HG03575 (cell line): ENCODE measurements around the gene FBXO48.
"Not testable (repeated sequence)": the region's sequence is repeated elsewhere in the genome, so short reads cannot be mapped to it uniquely, and the experiment has no call there.

Experiments used
- ATAC-seq: cut with Tn5 transposase; IDR thresholded peaks from one replicate; pipeline ENCODE4 v1.9.1; 2021; ENCODE audit not compliant: unreplicated experiment, insufficient number of reproducible peaks, low FRiP score; ENCODE audit errors: extremely low read depth

The FBXO48 gene

DNA sequence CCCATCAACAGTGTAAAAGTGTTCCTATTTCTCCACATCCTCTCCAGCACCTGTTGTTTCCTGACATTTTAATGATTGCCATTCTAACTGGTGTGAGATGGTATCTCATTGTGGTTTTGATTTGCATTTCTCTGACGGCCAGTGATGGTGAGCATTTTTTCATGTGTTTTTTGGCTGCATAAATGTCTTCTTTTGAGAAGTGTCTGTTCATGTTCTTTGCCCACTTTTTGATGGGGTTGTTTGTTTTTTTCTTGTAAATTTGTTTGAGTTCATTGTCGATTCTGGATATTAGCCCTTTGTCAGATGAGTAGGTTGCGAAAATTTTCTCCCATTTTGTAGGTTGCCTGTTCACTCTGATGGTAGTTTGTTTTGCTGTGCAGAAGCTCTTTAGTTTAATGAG, 20.7 kb downstream of the FBXO48 start:
- not testable (repeated sequence) for ATAC-seq

DNA sequence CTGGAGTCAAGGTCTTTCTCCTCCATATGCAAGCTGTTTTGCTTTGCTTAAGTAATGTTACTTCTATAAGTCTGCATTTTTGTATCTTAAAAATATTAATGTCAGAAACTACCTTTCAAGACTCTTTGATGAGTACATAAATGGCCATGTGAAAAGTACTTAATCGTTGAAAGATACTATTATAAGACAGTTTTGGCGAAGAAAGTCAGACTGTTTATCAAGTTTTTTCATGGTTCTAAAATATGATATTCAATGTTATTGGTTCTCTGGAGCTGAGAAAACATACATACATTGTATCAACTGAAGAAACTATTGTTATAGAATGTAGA, 25.1 kb downstream of the FBXO48 start:
- ATAC-seq = no peak

GRCh38 chr2:68441179-68441993, 25.7 kb downstream of the FBXO48 start:
- ATAC-seq = peak; percentile 94

DNA sequence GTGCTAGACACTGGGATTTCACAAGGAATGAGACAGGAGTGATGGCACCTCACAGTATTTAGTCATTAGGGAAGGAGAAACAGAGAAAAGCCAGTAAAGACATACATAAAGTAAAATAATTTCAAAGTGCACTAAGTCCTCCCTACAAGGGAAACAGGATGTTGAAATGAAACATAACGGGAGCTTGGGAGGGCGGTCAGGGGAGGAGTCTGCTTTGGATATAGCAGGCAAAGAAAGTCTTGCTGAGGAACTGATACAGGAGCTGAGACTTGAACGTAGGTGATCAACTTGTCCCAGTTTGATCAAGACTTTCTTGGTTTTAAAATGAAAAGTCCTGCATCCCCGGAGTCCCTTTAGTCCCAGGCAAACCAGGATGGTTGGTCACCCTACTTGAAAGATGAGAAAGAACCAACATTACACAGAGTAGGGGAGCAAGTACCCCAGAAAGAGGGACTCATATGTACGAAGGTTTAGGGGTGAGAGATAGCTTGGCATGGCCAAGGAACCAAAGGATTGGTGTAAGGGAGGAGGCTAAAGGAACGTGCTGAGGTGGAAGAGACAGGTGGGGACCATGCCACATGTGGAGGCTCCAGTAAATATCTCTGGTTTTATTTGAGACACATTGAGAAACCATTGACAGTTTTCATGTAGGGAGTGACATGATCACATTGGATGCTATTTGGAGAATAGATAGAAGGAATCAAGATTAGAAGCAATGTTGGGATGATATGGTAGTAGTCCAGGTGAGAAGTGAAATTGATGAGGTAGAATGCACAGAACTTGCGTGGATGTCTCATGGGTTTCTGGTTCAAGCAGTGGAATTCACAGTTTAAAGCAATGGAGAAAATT, 28.4 kb downstream of the FBXO48 start:
- no peak for ATAC-seq

GRCh38 chr2:68436270-68436669, 30.8 kb downstream of the FBXO48 start:
- no peak for ATAC-seq

GRCh38 chr2:68435615-68436014, 31.5 kb downstream of the FBXO48 start:
- no peak for ATAC-seq

DNA sequence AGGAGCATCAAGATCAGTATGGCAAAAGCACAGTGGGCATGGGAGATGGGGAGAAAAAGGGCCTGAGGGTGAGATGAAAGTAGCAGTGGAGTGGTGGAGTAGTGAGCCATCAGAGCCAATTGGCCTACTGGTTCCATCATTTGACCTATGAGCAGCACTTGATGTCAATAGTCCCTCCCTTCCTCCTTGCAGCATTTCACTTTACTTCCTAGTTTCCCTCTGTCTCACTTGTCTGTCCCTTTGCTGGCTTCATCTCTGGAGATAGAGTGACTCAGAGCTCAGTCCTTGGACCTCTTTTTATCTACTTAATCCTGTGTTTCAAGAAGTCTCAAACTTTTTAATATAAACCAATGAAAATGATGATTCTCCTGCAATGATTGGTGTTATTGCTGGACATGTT, 32.1 kb downstream of the FBXO48 start:
- ATAC-seq = no peak

GRCh38 chr2:68432696-68433658, 34.1 kb downstream of the FBXO48 start:
- no peak for ATAC-seq

DNA sequence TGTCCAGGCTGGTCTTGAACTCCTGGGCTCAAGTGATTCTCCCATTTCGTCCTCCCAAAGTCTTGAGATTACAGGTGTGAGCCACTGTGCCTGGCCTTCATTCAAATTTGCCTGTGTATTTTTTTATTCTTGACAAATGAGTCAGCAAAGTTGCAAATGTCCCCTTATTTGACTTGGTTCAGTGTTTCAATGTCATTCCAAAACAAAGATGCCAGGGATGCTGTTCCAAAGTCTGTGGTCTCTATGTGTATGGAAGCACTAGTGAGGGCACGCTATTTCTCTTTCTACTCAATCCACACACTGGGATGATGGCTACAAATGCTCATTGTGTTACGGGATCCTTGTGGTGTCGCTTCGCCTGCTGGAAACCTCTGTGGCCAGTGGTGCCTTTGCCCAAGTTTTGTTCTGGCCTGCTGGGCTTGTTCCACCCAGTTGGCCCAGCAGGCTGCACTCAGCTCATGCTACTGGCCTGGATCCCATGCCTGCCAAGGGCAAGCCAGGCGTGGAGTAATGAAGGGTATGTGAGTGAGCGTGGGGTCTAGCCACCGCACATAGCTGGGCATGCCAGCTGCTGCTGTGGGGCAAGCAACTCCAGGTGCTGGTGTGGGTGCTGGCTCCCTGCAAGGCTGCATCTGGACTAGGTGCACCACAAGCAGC, 35.6 kb downstream of the FBXO48 start:
- no peak for ATAC-seq

- ATAC-seq = no peak
Measured at GRCh38 chr2:68429311-68429826, 37.7 kb downstream of the FBXO48 start.

GRCh38 chr2:68428746-68429145, 38.3 kb downstream of the FBXO48 start:
- no peak for ATAC-seq

- no peak for ATAC-seq
Measured at GRCh38 chr2:68428126-68428525, 39.0 kb downstream of the FBXO48 start.

- ATAC-seq = no peak
Measured at GRCh38 chr2:68426848-68427579, 40.1 kb downstream of the FBXO48 start.

DNA sequence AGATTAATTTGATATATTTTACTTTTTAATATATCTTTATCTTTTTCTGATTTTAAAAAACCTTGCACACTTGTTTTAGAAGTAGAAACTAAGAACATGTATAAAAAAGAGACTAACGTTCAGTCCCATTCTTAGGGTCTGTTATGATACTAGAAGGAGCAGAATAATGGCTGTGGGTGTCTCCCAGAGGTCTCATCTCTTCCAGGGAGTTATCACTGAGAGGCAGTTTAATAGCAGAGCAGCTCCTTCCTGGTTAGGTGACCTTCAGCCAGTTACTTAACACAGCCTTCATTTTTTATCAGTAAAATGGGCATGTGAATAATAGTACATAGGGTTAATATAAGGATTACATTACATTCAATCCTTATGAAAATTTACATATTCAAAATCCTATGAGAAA, 40.6 kb downstream of the FBXO48 start:
- no peak for ATAC-seq

- no peak for ATAC-seq
Measured at GRCh38 chr2:68425503-68425902, 41.6 kb downstream of the FBXO48 start.

DNA sequence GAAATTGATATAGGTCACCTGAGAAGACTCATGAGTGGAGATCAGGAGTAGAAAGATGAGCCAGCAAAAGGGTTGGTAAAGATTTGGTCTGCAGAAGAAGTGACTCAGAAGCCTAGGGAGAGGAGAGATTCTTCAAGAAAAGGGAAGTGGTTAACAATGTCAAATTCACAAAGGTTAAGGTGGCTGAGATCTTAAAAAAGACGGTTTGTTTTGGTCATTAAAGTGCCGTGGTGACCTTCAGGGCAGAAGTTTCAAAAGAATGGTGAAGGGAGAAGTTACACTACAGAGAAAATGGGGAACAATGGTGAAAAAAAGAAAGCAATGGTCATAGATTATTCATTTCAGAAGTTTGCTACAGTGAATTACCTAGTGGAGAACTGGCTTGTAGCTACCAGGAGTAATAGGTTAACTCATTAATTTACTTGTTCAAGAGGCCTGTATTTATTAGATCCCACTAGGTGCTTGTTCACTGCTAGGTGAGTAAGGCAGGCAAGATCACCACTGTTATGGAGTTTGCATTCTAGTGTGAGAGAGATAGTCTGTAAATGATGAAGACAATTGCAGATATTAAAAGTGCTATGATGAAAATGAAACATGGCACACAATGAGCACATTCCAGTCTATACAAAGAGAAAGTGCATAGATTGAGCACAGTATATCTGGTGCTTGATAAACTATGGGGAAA, 43.0 kb downstream of the FBXO48 start:
- peak; percentile 70 for ATAC-seq

DNA sequence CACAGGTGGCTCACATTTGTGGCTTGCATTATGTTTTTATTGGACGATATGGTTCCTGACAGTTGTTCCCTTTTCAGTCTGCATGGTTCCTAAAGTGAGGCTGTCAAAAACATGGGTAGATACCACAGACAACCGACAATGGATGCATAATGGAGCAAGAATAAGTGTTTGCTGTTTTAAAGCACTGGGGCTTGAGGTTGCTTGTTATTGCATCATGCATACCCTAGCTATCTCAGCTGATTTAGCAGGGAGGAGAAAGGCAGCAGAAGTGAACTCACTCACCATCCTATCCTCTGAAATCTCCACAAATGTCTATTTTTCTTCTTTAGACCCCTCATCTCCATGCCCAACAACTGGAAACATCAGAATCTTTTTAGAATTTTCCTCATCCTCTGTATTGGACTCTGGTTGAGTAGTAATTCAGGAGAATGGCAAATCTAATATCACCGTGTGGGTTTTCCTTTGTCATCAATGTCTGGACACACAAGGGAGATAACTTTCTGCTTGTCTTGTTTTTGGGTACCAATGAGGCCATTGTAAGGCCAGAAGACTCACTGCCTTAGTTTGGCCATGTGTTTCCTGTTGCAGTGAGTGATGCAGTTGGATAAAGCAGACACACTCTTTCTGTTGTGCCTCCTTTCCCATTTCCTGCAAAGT, 46.7 kb downstream of the FBXO48 start:
- no peak for ATAC-seq
